ENCODE data around the gene MACROD2. TPM values are rescaled to one million over a fixed set of nuclear protein-coding genes. Genes with fewer than 3 reads are reported as not detected.
"Not testable (repeated sequence)": the region's sequence is repeated elsewhere in the genome, so short reads cannot be mapped to it uniquely, and the experiment has no call there.

The MACROD2 gene
- total RNA-seq, 1 donor from 2014 or later = 1.6 TPM

GRCh38 chr20:14960831-14961230, 965.5 kb downstream of the MACROD2 start:
- intact Hi-C loops (cut with DNase I) = no loop called here
- DNase-seq (ENCODE audit: low spot score) = no peak

- intact Hi-C loops (cut with DNase I) = no loop called here
- no peak for DNase-seq (ENCODE audit: low spot score)
These were observed 967.9 kb downstream of the MACROD2 start for GRCh38 chr20:14963262-14963663.

- DNase-seq (ENCODE audit: low spot score) = no peak
- intact Hi-C loops (cut with DNase I) = no loop called here
These were observed 970.9 kb downstream of the MACROD2 start for GRCh38 chr20:14966203-14966602.

GRCh38 chr20:14966808-14967207, 971.5 kb downstream of the MACROD2 start:
- DNase-seq (ENCODE audit: low spot score) = no peak
- intact Hi-C loops (cut with DNase I) = no loop called here

- no peak for DNase-seq (ENCODE audit: low spot score)
- intact Hi-C loops (cut with DNase I) = no loop called here
These were observed 976.9 kb downstream of the MACROD2 start for GRCh38 chr20:14972256-14972655.

GRCh38 chr20:14972690-14973089, 977.4 kb downstream of the MACROD2 start:
- no peak for DNase-seq (ENCODE audit: low spot score)
- intact Hi-C loops (cut with DNase I) = no loop called here

- intact Hi-C loops (cut with DNase I) = no loop called here
- no peak for DNase-seq (ENCODE audit: low spot score)
These were observed 984.2 kb downstream of the MACROD2 start for GRCh38 chr20:14979453-14979986.

GRCh38 chr20:14981486-14981885, 986.2 kb downstream of the MACROD2 start:
- DNase-seq (ENCODE audit: low spot score); intact Hi-C loops (cut with DNase I): not testable (repeated sequence)

- DNase-seq (ENCODE audit: low spot score); intact Hi-C loops (cut with DNase I): not testable (repeated sequence)
These were observed 987.0 kb downstream of the MACROD2 start for GRCh38 chr20:14982324-14982723.

- intact Hi-C loops (cut with DNase I) = no loop called here
- no peak for DNase-seq (ENCODE audit: low spot score)
These were observed 989.0 kb downstream of the MACROD2 start for GRCh38 chr20:14984305-14984704.

GRCh38 chr20:14984768-14985622, 989.7 kb downstream of the MACROD2 start:
- intact Hi-C loops (cut with DNase I) = no loop called here
- no peak for DNase-seq (ENCODE audit: low spot score)

GRCh38 chr20:14986026-14986655, 990.8 kb downstream of the MACROD2 start:
- DNase-seq (ENCODE audit: low spot score) = no peak
- intact Hi-C loops (cut with DNase I) = no loop called here

- intact Hi-C loops (cut with DNase I) = no loop called here
- no peak for DNase-seq (ENCODE audit: low spot score)
These were observed 991.3 kb downstream of the MACROD2 start for GRCh38 chr20:14986656-14987055.

- no peak for DNase-seq (ENCODE audit: low spot score)
- intact Hi-C loops (cut with DNase I) = no loop called here
These were observed 994.4 kb downstream of the MACROD2 start for GRCh38 chr20:14989535-14990290.

GRCh38 chr20:14991023-14991422, 995.7 kb downstream of the MACROD2 start:
- intact Hi-C loops (cut with DNase I) = no loop called here
- no peak for DNase-seq (ENCODE audit: low spot score)

- DNase-seq (ENCODE audit: low spot score) = no peak
- intact Hi-C loops (cut with DNase I) = no loop called here
These were observed 996.8 kb downstream of the MACROD2 start for GRCh38 chr20:14992153-14992552.

- intact Hi-C loops (cut with DNase I) = no loop called here
- DNase-seq (ENCODE audit: low spot score) = no peak
These were observed 997.6 kb downstream of the MACROD2 start for GRCh38 chr20:14992961-14993360.

GRCh38 chr20:14996883-14997672, 1001.8 kb downstream of the MACROD2 start:
- DNase-seq (ENCODE audit: low spot score) = no peak
- intact Hi-C loops (cut with DNase I) = no loop called here

GRCh38 chr20:14997791-14998190, 1002.5 kb downstream of the MACROD2 start:
- intact Hi-C loops (cut with DNase I) = no loop called here
- DNase-seq (ENCODE audit: low spot score) = no peak
